ENCODE results near the gene MAPKAPK2. TPM values are rescaled to one million over a fixed set of nuclear protein-coding genes. Genes with fewer than 3 reads are reported as not detected.
"Not testable (repeated sequence)": the region's sequence is repeated elsewhere in the genome, so short reads cannot be mapped to it uniquely, and the experiment has no call there.

Gene MAPKAPK2
- total and polyA plus RNA-seq, 12 donors, result 25.3 to 129 (median 85.0) TPM

DNA sequence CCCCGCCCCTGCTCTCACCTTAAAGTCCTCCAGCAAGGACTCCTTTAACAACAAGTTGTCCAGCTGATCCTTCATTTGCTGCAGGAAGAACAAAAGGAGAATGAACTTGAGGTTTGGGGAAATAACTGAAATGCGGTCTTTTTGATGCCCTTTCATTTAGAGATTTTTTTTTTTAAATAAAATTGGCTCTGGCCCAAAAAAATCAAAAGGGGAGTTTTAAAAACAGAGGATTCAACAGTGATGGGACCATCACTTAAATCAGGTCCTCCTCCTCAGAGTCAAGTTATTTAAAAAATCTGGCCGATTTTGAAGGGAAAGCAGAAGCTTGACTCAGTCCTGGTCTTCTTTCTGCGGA is 86.6 kb downstream of the MAPKAPK2 start:
- TF ChIP-seq POLR2A (IDR thresholded peaks at IDR 0.05), result no peak
- TF ChIP-seq, protein P1, sequence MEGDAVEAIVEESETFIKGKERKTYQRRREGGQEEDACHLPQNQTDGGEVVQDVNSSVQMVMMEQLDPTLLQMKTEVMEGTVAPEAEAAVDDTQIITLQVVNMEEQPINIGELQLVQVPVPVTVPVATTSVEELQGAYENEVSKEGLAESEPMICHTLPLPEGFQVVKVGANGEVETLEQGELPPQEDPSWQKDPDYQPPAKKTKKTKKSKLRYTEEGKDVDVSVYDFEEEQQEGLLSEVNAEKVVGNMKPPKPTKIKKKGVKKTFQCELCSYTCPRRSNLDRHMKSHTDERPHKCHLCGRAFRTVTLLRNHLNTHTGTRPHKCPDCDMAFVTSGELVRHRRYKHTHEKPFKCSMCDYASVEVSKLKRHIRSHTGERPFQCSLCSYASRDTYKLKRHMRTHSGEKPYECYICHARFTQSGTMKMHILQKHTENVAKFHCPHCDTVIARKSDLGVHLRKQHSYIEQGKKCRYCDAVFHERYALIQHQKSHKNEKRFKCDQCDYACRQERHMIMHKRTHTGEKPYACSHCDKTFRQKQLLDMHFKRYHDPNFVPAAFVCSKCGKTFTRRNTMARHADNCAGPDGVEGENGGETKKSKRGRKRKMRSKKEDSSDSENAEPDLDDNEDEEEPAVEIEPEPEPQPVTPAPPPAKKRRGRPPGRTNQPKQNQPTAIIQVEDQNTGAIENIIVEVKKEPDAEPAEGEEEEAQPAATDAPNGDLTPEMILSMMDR (IDR thresholded peaks at IDR 0.05), result no peak
- H3K27ac ChIP-seq, result peak overlapping the region; percentile 12 to 87 (median 57)
- H3K9me3 ChIP-seq (replicated peaks in 1 of 3), result no peaks in the 10 kb centered on the region
- peak overlapping the region in 1 of 4 donors; percentile 24 for H3K4me3 ChIP-seq
- H3K27me3 ChIP-seq, result no peaks in the 10 kb centered on the region
- H3K4me1 ChIP-seq (replicated peaks in 1 of 2), result no peaks in the 10 kb centered on the region
- no peaks in the 10 kb centered on the region for H3K36me3 ChIP-seq (replicated peaks in 1 of 2)
- no peak for DNase-seq
- WGBS, 4 donors, result 62 to 73% (median 64%) methylated on average over 4 of the region's 4 CpGs
- intact Hi-C loops (cut with DNase I), result no loop called here

DNA sequence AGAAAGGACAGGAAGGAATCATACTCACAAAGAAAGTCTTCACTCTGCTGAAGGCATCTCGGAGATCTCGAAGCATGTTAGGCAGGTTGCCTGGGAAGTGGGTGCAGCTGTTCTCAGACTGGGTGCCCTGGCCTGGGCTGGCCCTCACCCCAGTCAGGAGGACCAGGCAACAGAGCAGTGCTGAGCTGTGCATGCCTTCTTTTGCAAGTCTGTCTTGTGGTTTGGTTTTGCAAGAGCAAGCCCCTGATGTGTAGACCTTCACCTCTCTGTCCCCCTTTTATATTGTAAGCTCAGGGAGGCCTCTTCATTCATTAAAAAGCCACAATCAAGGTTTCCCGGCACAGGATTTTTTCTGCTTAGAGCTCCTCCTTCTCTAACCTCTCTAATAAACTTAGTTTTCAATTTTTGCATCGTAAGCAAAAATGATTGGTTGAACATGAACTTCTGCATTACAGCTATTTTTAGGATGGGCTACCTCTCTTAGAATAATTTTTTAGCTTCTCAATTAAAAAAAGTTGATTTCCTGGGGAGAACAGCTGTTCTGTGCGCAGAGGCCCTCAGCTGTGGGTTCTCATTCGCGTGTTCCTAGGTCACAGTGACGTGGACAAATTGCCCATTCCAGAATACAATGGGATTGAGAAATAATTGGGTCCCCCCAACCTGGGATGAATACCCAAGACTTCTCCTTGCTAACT is 87.7 kb downstream of the MAPKAPK2 start, which contains the start of gene IL10:
Gene IL10, minus strand, starts transcription at position 252 of the 695 bp plus-strand sequence. Its CDS starts 59 bp downstream, at position 193.
- H3K4me1 ChIP-seq (replicated peaks in 1 of 2), result no peaks in the 10 kb centered on the region
- H3K4me3 ChIP-seq, result peak within 1 kb of the TSS in 1 of 4 donors; percentile 24
- intact Hi-C loops (cut with DNase I), result no loop called here
- peak in 6 of 7 donors; percentile 18 to 56 (median 34) for DNase-seq
- TF ChIP-seq, protein P1 (IDR thresholded peaks at IDR 0.05), result no peak
- no peak for TF ChIP-seq POLR2A (IDR thresholded peaks at IDR 0.05)
- H3K9me3 ChIP-seq (replicated peaks in 1 of 3), result no peaks in the 10 kb centered on the region
- H3K27me3 ChIP-seq, result no peaks in the 10 kb centered on the region
- peak within 1 kb of the TSS; percentile 12 to 72 (median 57) for H3K27ac ChIP-seq
- WGBS, 4 donors, result 75 to 82% (median 77%) methylated on average over 8 of the region's 8 CpGs
- no peaks in the 10 kb centered on the region for H3K36me3 ChIP-seq (replicated peaks in 1 of 2)

DNA sequence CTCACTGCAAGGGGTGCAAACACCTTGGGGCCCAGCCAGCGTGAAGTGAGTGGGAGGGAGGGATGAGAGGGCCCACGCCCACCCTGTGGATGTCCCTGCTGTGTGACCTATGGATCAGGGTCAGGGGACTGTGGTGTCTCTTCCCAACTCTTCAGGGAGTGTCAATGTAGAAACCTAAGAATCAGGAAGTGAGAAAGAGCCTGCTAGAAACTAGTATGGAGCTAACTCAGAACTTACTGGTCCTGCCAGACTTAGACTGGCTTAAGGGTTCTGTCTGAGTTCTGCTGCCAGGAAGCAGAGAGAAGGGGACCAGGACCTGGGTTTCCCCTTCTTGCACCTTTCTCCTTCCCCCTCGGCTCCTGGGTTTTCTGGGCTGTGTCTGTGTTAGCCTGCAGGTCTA is 89.4 kb downstream of the MAPKAPK2 start:
- DNase-seq, result no peak
- Histone ChIP-seq H3K36me3 (replicated peaks in 1 of 2) (no peaks in the 10 kb centered on the region), H3K27ac (peak overlapping the region in 1 of 5 donors; percentile 8), H3K4me1 (replicated peaks in 1 of 2) (no peaks in the 10 kb centered on the region), H3K4me3 (no peak overlapping the region), H3K27me3 (no peaks in the 10 kb centered on the region), H3K9me3 (replicated peaks in 1 of 3) (no peaks in the 10 kb centered on the region)
- 55 to 74% (median 70%) methylated on average over 1 to 3 of the region's 3 CpGs for WGBS, 4 donors
- TF ChIP-seq POLR2A (IDR thresholded peaks at IDR 0.05), result no peak
- TF ChIP-seq, protein P1 (IDR thresholded peaks at IDR 0.05), result no peak
- intact Hi-C loops (cut with DNase I), result no loop called here

DNA sequence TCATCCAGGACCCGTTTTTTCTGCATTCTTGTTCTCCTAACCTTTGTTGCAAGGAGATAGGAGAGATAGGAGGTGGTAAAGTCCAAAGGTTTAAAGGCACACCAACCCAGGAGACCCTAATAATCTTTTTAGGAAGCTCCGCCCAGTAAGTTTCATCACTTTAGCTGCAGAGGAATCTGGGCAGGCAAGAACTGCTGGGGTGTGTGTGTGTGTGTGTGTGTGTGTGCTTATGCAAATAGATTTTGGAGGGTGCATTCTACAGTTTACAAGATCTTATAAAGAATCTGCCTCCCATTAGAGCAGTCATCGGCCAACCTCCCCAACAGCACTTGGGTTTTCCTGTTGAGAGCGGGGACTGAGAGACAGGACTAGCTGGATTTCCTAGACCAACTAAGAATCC is 91.5 kb downstream of the MAPKAPK2 start:
- DNase-seq, result no peak
- no peaks in the 10 kb centered on the region for H3K27me3 ChIP-seq
- WGBS, 4 donors, result 75 to 82% (median 79%) methylated on average over 4 of the region's 4 CpGs
- intact Hi-C loops (cut with DNase I), result no loop called here
- H3K36me3 ChIP-seq (replicated peaks in 1 of 2), result no peaks in the 10 kb centered on the region
- H3K9me3 ChIP-seq (replicated peaks in 1 of 3), result no peaks in the 10 kb centered on the region
- TF ChIP-seq POLR2A (IDR thresholded peaks at IDR 0.05), result no peak
- no peak overlapping the region for H3K4me3 ChIP-seq
- H3K4me1 ChIP-seq (replicated peaks in 1 of 2), result no peaks in the 10 kb centered on the region
- no peak overlapping the region for H3K27ac ChIP-seq

DNA sequence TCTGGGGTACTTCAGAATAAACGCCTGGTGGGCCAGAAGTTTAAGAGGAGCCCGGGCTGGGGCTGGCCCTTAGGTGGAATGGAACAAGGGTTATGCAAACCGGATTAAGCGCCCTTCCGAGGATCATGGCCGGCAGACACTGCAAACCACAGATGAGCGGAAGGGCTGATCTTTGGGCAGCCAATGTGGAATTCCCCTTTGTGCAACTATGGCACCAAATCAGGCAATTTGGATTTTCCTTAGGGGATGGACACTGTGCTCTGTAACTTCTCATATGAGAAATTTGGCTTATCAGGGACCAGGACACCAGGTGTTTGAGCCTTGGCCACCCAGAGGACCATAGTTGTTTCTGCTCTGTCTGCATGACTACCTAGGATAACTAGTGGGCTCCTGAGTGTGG is 93.3 kb downstream of the MAPKAPK2 start:
- no peaks in the 10 kb centered on the region for H3K9me3 ChIP-seq (replicated peaks in 1 of 3)
- 77 to 89% (median 80%) methylated on average over 7 of the region's 7 CpGs for WGBS, 4 donors
- H3K36me3 ChIP-seq (replicated peaks in 1 of 2), result no peaks in the 10 kb centered on the region
- intact Hi-C loops (cut with DNase I), result no loop called here
- H3K27me3 ChIP-seq, result no peaks in the 10 kb centered on the region
- H3K4me1 ChIP-seq (replicated peaks in 1 of 2), result no peaks in the 10 kb centered on the region
- DNase-seq, result no peak
- TF ChIP-seq, protein P1 (IDR thresholded peaks at IDR 0.05), result no peak
- TF ChIP-seq POLR2A (IDR thresholded peaks at IDR 0.05), result no peak
- H3K4me3 ChIP-seq, result no peak overlapping the region
- no peak overlapping the region for H3K27ac ChIP-seq

DNA sequence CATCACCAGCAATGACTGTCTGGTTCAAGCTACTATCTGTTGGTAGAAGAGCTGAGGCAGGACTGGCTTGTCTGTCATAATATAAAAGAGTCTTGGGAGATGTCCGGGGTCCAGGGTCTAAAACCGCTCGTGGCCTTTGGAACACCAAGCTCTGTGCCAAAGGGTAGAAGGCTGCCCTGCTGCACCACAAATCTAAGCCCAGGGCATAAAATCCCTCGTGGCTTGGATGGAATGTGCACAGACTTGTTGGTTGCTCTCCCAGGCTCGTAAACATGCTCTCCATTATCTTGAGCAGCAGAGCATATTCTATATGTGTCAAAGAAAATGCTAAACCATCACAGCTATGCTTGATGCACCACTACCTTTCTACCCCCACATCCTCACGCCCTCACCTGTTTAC is 94.2 kb downstream of the MAPKAPK2 start:
- H3K36me3 ChIP-seq (replicated peaks in 1 of 2); DNase-seq; intact Hi-C loops (cut with DNase I); H3K4me3 ChIP-seq; H3K27ac ChIP-seq; H3K4me1 ChIP-seq (replicated peaks in 1 of 2); H3K27me3 ChIP-seq; H3K9me3 ChIP-seq (replicated peaks in 1 of 3): not testable (repeated sequence)
- WGBS, 4 donors, result 73 to 85% (median 74%) methylated on average over 6 of the region's 6 CpGs

Measured in adrenal gland (tissue), 12 donors.